HL-60 (cell line): ENCODE measurements around the gene PRSS22.

ENCODE experiments used
- DNase-seq, 2 experiments: peaks; one replicate each; pipeline ENCODE4 v3.0.0-alpha.2; 2010 to 2020; ENCODE audit warnings: low read depth in 1 of 2, low spot score in 1 of 2
- H3K27ac ChIP-seq: fragments of 250-450 bp; sonication (Bioruptor Pico); replicated peaks from 2 replicates; pipeline ENCODE4 v1.5.1; 2020; ENCODE audit warnings: mild to moderate bottlenecking, moderate library complexity
- H3K27me3 ChIP-seq: fragments of 250-450 bp; sonication (Bioruptor Pico); 2 replicates; pipeline ENCODE4 v1.5.1; 2021; ENCODE audit warnings: mild to moderate bottlenecking, moderate library complexity; ENCODE audit not compliant: insufficient read depth, poor library complexity, severe bottlenecking
- H3K4me3 ChIP-seq: replicated peaks from 2 replicates; pipeline ENCODE4 v1.5.1; 2011; ENCODE audit warnings: mild to moderate bottlenecking, control low read depth, low read length; ENCODE audit not compliant: insufficient read depth
- CTCF ChIP-seq: IDR thresholded peaks from one replicate; pipeline ENCODE4 v1.5.1; 2011; ENCODE audit warnings: low read length, control low read depth, inconsistent platforms; ENCODE audit not compliant: insufficient read depth
- GABPA ChIP-seq: IDR thresholded peaks from 2 replicates; pipeline ENCODE4 v1.6.1; 2012; ENCODE audit warnings: low read depth
- POLR2AphosphoS5 ChIP-seq: IDR thresholded peaks from 2 replicates; pipeline ENCODE4 v1.6.1; 2012; ENCODE audit warnings: low read depth
- REST ChIP-seq: IDR thresholded peaks from 2 replicates; pipeline ENCODE4 v1.6.1; 2012; ENCODE audit warnings: low read depth; ENCODE audit not compliant: insufficient replicate concordance
- SPI1 ChIP-seq: IDR thresholded peaks from 2 replicates; pipeline ENCODE4 v1.6.1; 2012; ENCODE audit warnings: low read depth, mild to moderate bottlenecking, borderline replicate concordance

Gene PRSS22

GRCh38 chr16:2852003-2852730 is 5.8 kb downstream of the PRSS22 start:
- Histone ChIP-seq H3K4me3 (no peak overlapping the region), H3K27me3 (no peaks in the 10 kb centered on the region), H3K27ac (no peak overlapping the region)
- TF ChIP-seq SPI1 (no peak), GABPA (no peak), REST (no peak)
- no peak for DNase-seq

GRCh38 chr16:2848933-2849725 is 8.8 kb downstream of the PRSS22 start:
- no peak for DNase-seq
- TF ChIP-seq CTCF: no peak
- no peak for TF ChIP-seq GABPA
- no peak for TF ChIP-seq SPI1
- TF ChIP-seq REST: no peak
- H3K4me3 ChIP-seq: no peak overlapping the region
- no peaks in the 10 kb centered on the region for H3K27me3 ChIP-seq
- no peak overlapping the region for H3K27ac ChIP-seq

GRCh38 chr16:2846511-2847310 is 11.3 kb downstream of the PRSS22 start:
- H3K27me3 ChIP-seq: no peaks in the 10 kb centered on the region
- TF ChIP-seq REST: no peak
- TF ChIP-seq GABPA: no peak
- no peak for TF ChIP-seq CTCF
- no peak for TF ChIP-seq SPI1
- no peak for TF ChIP-seq POLR2AphosphoS5
- no peak for DNase-seq
- H3K4me3 ChIP-seq: no peak overlapping the region
- H3K27ac ChIP-seq: no peak overlapping the region
